GM13976 (cell line): ENCODE measurements around the gene NEMP1.

Source experiments
- DNase-seq: peaks from one replicate; pipeline ENCODE4 v3.0.0; 2012; ENCODE audit warnings: low spot score
- in situ Hi-C: fragments of 300-500 bp; cut with MboI; formaldehyde crosslinking; loops from one replicate; pipeline ENCODE4 v1.12.0; 2022; ENCODE audit warnings: low sequenced_read_pairs, mixed read lengths, inconsistent platforms; ENCODE audit not compliant: unreplicated experiment
- TF ChIP-seq, protein P1 (sequence below): IDR thresholded peaks from 2 replicates; pipeline ENCODE4 v1.5.1; 2012; ENCODE audit warnings: borderline replicate concordance, mild to moderate bottlenecking; ENCODE audit not compliant: insufficient read depth; ENCODE audit errors: extremely low read depth, missing control alignments, control extremely low read depth

Gene NEMP1

DNA sequence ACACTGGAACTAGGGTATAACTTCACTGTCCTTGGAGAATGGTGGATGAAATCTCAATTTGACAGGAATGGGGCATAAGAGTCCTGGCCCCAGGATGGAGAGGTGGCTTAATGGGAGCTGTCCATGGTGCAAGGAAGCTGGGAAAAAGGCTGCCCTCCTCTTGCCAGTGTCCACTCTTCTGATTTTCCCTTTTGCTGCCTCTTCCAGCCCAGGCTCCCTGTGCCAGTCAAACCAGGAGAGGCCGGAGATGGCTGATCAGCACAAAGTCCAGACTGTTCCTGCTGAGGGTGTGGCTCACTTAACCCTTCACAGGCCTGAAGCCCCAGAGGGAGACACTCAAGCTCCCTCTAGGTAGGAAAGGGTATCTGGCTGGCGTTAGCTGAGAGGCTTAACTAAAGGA is 28.7 kb downstream of the NEMP1 start, which contains the start of gene MYO1A:
Gene MYO1A, minus strand, starts transcription at position 240 of the 400 bp plus-strand sequence. CDS start 1,806 bp downstream, outside the sequence.
- TF ChIP-seq, protein P1, sequence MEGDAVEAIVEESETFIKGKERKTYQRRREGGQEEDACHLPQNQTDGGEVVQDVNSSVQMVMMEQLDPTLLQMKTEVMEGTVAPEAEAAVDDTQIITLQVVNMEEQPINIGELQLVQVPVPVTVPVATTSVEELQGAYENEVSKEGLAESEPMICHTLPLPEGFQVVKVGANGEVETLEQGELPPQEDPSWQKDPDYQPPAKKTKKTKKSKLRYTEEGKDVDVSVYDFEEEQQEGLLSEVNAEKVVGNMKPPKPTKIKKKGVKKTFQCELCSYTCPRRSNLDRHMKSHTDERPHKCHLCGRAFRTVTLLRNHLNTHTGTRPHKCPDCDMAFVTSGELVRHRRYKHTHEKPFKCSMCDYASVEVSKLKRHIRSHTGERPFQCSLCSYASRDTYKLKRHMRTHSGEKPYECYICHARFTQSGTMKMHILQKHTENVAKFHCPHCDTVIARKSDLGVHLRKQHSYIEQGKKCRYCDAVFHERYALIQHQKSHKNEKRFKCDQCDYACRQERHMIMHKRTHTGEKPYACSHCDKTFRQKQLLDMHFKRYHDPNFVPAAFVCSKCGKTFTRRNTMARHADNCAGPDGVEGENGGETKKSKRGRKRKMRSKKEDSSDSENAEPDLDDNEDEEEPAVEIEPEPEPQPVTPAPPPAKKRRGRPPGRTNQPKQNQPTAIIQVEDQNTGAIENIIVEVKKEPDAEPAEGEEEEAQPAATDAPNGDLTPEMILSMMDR, result no peak
- DNase-seq, result no peak
- in situ Hi-C loops, result no loop called here

GRCh38 chr12:57049119-57049446 is 29.5 kb downstream of the NEMP1 start:
- TF ChIP-seq, protein P1, result no peak
- DNase-seq, result no peak
- in situ Hi-C loops, result no loop called here

- in situ Hi-C loops, result no loop called here
- TF ChIP-seq, protein P1, result no peak
- DNase-seq, result no peak
Measured at GRCh38 chr12:57048423-57049118, 30.0 kb downstream of the NEMP1 start.

DNA sequence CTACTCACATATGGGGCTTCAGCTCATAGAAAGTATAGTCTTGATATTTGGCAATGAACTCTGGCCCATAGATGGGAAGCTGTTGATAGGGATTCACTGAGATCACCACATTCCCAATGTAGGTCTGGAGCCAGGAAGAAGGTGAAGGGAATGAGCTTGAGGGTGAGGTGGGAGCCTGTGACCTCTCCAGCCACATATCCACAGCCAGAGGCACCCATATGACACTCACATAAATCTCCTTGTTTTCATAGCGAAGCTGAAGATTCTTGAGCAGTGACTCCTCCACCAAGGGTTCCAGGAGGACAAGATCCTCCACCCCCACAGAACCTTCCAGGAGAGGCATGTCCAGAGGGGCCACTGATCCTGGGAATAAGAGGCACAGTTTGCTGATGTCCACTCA is 30.6 kb downstream of the NEMP1 start:
- in situ Hi-C loops, result no loop called here
- TF ChIP-seq, protein P1, result no peak
- no peak for DNase-seq

- in situ Hi-C loops, result no loop called here
- no peak for DNase-seq
- TF ChIP-seq, protein P1, result no peak
Measured at GRCh38 chr12:57046947-57047890, 31.4 kb downstream of the NEMP1 start.

DNA sequence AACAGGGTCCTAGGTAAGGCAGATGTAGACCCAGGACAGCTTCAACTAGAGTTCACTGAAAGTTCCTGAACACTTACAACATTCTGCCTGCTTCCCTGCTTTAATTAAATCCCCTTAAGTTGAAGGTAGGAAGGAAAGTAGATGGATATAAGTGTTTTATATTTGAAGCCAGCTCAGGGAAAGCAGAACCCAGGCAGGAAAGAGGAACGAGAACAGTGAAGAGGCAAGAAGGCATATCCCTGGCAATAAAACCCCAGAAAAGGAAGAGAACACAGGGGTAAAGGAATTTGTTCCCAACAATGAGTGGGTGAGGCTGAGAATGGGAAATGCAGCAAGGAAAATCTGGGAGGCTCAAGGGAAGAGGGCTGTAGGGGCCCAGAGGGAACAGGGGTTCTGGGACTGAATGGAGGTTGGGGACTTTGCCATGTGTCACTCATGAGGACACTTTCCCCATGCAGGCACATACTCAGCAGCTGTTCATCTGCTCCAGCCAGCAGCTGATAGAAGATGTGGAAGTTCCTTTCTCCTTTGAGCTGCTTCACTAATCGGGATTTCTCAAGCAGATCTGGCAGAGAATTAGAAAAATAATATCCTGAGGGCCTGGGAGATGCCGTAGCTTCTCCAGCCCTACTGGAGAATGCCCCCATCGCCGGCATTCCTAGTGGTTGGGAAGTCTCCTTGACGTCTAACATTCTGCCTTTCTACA is 32.4 kb downstream of the NEMP1 start:
- TF ChIP-seq, protein P1, result no peak
- in situ Hi-C loops, result no loop called here
- no peak for DNase-seq
